LHCN-M2 (cell line): ENCODE results near the gene ZNF598. TPM values are rescaled to one million over a fixed set of nuclear protein-coding genes. Genes with fewer than 3 reads are reported as not detected.
A peak's percentile ranks its signal among the peaks of the same experiment; 100 is the strongest.
"Not testable (repeated sequence)": the region's sequence is repeated elsewhere in the genome, so short reads cannot be mapped to it uniquely, and the experiment has no call there.

Source experiments
- DNase-seq: peaks from one replicate; pipeline ENCODE4 v3.0.0-alpha.2; 2012; ENCODE audit warnings: low read depth
- total RNA-seq: library from RNA; depleted of rRNA; stranded (reverse); fragments of >200 nt; gene quantifications from 2 replicates; pipeline ENCODE4 v1.2.3, GENCODE V29; 2014

ZNF598 gene
- total RNA-seq, 1 experiment from 2014 or later = 37.2 TPM

- peak; percentile 74 for DNase-seq
These were observed 31.3 kb upstream of the ZNF598 start for GRCh38 chr16:2040787-2041522.

GRCh38 chr16:2040041-2040786 lies 30.6 kb upstream of the ZNF598 start:
- DNase-seq = no peak

GRCh38 chr16:2039274-2040031 lies 29.8 kb upstream of the ZNF598 start:
- peak; percentile 63 for DNase-seq

- no peak for DNase-seq
These were observed 29.0 kb upstream of the ZNF598 start for GRCh38 chr16:2038382-2039231.

- no peak for DNase-seq
These were observed 28.2 kb upstream of the ZNF598 start for GRCh38 chr16:2037647-2038381.

GRCh38 chr16:2037115-2037514 lies 27.5 kb upstream of the ZNF598 start:
- no peak for DNase-seq

- no peak for DNase-seq
These were observed 26.8 kb upstream of the ZNF598 start for GRCh38 chr16:2036200-2036966.

- peak; percentile 74 for DNase-seq
These were observed 26.0 kb upstream of the ZNF598 start for GRCh38 chr16:2035431-2036199.

GRCh38 chr16:2034696-2035430 lies 25.2 kb upstream of the ZNF598 start:
- no peak for DNase-seq

- not testable (repeated sequence) for DNase-seq
These were observed 24.5 kb upstream of the ZNF598 start for GRCh38 chr16:2033909-2034695.

GRCh38 chr16:2033057-2033908 lies 23.7 kb upstream of the ZNF598 start:
- peak; percentile 31 for DNase-seq

GRCh38 chr16:2032285-2033056 lies 22.9 kb upstream of the ZNF598 start:
- DNase-seq = no peak

GRCh38 chr16:2031081-2031577 lies 21.5 kb upstream of the ZNF598 start:
- no peak for DNase-seq

GRCh38 chr16:2030036-2030435 lies 20.4 kb upstream of the ZNF598 start:
- DNase-seq = no peak

GRCh38 chr16:2029350-2029749 lies 19.7 kb upstream of the ZNF598 start:
- DNase-seq = no peak
